ENCODE data around the gene CASZ1.

Gene CASZ1

DNA sequence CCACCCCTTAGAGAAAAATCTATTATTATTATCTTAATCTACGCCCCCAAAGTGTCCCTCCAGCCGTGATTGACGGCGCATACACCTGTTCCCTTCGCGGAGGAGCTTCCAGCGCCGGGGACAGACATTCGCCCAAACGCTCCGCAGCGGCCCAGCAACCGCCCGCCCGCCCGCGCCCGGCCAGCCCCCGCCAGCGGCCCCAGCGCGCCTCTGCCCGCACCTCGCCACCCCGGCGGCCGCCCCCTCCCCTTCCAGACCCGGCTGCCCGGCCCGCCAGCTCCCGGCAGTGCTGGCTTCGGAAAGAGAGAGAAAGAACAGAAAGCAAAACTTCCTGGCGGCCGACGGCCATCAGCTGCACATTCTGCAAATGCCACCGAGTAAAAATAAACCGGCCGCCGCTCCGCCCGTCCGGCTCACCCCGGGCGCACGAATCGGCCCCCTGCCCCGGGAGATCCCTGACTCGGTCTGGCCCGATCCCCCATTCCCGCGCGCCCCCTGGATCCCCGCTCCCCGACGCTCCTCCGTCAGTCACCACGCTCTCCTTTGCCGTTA, 1.6 kb downstream of the CASZ1 start:
- no peak for DNase-seq

DNA sequence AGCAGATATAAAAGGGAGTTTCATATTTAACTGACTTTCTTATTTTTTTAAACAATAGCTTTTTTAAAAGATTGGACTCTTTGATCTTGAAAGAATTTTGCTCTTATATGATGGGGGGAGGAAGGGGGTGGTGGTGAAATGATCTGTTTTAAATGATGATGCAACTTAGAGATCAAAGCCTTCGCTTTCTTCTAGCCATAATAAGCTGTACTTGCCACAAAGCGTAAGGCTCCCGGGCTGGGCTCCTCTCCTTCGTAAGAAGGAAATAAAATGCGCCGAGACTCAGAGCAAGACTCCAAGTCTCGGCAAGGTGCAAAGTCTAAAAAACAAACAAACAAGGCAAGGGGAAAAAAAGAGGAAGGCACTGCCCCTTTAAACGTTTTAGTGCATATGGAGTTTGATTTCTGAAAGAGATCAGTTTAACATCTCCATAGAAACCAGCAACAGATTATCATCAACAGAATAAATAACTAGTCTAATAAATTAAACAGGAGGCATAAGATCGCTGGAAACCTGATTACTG, 3.3 kb downstream of the CASZ1 start:
- DNase-seq = no peak

DNA sequence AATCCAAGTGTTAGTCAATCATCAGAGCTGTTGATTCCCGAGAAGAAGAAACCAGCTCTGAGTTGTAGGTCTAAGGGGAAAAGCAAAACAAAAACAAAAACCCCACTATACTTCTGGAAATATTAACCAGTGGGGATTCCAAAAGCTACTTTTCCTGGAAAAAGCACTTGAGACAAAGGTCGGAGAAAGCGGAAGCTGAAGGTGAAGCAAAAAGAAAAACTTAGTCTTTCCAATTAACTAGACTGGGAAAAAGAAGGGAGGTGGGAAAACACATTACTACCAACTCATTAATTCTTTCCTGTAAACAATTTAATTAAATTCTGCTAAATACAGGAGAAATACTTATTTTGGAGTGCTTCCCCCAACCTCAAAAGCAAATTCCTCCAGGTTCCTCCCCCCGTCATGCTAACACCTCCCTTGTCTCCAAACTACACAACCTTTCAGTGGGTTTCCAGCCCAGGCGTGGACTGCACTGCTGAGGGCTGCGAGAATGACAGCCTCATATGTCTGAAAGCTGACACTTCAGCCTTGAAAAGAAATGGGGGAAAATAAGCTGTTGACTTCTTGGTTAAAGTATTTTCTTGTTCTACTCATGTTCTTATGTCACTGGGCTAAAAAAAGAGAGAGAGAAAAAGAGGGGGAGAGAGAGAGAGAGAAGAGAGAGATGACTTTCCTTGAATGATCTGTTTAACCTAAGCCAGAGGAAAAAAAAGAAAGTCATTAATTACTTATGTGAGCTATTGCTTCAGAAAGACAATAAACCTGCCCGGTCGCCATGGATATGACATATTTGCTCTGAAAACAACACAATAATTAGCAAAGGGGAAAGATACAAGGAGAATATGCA, 5.1 kb downstream of the CASZ1 start:
- no peak for DNase-seq

DNA sequence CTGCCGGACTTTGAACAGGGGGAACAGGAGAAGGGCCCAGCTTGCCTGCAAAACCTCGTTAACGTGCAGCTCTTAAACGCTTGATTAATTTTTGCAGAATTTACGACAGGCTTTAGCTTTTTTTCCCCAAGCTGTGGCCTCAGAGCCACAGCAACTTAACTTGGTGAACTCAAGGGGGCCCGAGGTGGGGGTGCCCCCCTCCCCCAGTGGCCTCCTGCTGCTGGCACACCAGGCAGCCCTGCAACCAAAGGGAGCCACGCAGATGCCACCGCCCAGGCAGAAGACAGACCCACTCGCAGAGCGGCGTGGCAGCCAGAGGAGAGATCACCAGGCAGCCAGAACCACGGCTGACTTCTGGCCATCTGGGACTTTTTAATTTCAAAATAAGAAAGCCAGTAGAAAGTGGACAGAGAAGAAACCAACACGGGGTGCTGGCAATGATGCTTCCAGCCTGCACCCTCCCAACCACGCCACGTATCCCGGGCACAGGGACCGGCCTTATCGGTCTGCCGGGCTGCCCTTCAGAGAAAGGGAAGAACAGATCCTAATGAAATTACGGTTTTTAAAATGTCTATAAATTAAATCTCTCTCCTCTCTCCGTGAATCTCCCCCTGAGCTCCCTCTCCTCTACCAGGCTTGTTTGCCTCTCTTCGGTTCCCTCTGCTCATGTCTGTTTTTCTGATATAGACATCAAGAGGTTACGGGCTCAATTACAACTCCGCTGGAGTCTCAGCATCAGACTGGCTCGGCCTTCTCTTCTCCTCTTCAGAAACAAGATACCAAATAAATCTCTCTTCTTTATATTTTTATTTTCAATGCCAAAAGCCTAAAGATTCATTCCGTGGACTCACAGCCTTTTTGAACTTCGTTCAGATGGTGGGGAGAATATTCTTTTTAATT, 6.4 kb downstream of the CASZ1 start:
- DNase-seq = no peak

DNA sequence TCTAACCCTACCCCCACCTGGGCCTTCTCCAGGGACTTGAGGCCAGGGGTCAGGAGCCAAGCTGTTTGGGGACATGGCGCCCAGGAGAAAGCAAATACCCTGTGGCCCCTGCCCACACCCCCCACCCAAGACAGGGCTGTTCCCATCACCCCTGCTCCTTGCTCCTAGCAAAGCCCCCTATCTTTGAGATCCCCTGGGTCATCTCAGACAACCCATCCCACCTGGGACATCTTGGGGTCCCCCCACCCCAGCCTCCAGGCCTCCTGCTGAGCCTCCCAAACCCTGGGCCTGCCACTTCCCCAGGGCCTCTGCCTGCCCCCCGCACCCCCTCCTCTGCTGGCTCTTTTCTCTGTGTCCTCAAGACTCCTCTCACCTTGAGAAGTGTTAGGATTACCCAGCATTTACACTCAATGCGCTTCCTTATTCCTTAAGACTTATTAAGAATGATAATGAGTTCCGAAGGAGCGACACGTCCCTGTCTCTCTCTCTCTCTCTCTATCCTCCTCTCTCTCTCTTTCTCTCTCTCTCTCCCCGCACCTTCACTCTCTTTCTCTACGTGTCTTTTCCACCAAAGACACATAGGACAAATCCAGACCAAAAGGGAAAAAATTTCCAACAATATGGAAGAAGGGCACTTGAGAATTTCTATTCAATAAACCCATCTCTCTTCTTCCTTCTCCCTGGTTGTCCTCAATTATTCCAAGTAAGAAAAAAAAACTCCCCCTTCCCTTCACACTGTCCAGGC, 7.2 kb downstream of the CASZ1 start:
- no peak for DNase-seq

DNA sequence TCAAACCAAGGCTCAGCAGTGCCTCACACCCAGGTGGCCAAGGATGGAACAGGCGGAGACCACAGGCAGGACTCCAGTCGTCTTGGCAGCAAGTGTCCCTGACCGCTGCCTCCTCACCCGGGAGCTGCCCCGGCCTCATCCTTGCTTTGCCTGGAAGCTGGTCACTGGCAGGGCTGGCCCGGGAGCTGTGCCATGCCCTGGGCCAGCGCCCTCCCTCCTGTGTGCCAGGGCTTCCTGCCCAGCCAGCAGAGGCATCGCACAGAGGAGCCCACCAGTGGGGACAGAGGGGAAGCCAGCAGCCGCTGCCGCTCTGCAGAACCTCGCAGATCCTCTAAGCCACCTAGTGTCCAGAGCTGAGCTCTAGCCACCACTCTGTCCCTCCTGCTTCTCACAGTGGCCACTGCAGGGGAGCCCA, 7.8 kb downstream of the CASZ1 start:
- DNase-seq = no peak

GRCh38 chr1:10787286-10787685, 9.2 kb downstream of the CASZ1 start:
- no peak for DNase-seq

GRCh38 chr1:10785728-10786638, 10.5 kb downstream of the CASZ1 start:
- no peak for DNase-seq

GRCh38 chr1:10784998-10785727, 11.3 kb downstream of the CASZ1 start:
- DNase-seq = no peak

- no peak for DNase-seq
Measured at GRCh38 chr1:10782491-10783244, 13.8 kb downstream of the CASZ1 start.

DNA sequence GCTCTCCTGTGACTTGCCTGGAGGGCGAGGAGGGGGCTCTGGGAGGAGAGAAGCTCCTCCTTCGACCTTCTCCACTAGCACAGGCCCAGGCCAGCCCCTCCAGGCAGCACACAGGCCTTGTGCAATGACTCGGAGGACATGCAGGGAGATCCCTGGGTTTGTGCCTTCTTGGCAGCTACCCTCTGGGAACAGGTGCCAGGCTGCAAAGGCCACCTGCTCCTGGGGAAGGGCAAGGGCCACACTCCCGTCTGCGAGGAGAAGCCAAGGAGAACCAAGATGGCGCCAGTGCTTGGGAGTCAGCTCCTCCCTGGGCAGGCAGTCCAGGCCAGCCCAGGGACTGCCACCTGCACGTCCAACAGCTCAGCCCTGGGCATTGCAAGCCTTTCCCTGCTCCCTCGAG, 15.3 kb downstream of the CASZ1 start:
- DNase-seq = no peak

DNA sequence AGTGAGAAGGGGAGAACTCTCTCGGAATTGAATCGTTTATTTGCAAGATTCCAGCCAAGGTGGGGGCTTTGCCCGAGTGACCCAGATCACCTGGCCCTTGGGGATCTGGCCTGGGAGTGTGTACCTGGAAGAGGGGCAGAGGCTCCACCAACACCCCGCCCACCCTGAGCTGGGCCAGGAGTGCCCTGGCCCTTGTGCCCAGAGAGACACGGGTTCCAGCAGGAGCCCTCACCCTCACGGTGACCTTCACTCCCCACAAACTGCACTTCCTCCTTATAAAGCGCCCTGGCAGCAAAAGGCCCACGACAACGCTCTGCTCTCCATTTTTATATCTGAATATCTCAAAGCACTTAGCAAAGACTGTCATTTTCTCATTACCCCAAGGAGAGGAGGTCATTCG, 16.6 kb downstream of the CASZ1 start:
- no peak for DNase-seq

GRCh38 chr1:10779201-10779600, 17.2 kb downstream of the CASZ1 start:
- no peak for DNase-seq

DNA sequence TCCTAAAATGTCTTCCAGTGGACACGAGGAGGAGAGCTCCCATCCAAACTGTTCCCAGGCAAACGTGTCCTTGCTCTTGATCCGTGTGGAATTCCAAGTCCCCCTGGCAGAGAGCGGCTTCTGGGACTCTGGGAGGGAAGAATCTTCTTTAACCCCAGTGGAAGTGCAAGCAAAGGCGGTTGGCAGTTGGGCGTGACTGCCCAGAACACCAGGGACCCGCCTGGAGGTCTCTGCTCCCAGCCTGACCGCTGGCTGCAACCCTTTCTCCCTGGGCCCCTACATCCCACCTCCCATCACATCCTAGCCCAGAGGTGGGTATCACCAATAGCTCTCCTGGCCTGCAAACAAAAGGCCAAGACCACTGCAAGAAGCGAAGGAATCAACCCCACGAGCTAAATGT, 17.8 kb downstream of the CASZ1 start:
- DNase-seq = no peak

DNA sequence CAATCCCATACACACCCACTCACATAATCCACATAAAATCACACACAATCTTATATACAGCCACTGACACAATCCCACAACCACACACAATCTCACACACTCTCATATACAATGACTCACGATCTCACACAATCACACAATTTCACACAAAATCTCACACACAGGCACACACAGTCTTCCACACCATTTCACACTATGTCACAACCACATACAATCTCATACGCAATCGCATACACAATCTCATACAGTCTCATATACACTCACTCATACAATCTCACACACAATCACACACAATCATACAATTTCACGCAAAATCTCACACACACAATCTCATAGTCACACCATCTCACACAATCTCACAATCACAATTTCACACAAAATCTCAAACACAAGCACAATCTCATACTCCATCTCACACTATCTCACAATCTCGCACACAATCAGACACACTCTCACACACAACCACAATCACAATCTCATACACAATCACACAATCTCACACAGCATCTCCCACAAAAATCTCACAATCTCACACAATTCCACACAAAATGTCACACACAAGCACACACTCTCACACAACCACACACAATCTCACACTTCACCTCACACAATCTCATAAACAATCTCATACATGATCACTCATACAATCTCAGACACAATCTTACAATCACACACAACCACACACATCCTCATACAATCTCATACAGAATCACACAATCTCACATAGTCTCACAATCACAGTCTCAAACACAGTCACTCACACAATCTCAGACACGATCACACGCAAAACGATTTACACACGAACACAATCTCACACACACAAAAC, 18.5 kb downstream of the CASZ1 start:
- DNase-seq = no peak

DNA sequence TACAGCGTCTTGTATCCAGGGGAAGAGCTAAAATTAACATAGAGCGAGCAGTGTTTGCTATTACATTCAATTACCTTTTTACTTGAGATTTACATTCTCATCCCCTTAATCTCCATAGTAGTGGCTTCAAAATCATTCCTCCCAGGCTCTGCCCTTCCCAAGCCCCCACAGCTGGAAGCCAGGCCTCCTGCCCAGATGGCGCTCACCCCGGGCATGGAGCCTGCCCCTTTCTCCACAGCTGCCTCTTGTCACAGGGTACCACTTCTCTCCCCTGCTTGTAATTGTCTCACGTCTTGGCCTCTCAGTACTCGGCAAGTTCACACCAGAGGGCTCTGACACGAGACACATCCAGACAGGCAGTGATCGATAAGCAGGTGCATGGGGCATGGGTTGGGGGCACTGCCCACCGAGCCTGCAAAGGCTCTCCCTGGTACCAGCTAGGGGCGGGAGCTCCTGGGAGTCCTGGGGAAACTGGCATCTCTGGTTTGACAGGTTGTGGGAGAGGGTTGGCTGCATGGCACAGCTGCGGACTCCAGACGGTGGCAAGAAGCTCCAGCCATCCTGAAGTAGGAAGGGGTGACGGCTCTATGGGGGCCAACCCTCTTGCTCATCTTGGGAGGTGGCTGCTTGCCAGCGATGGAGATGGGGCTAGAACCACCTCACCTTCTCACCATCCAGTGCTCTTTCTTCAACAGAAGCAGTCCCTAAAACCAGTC, 20.1 kb downstream of the CASZ1 start:
- no peak for DNase-seq

DNA sequence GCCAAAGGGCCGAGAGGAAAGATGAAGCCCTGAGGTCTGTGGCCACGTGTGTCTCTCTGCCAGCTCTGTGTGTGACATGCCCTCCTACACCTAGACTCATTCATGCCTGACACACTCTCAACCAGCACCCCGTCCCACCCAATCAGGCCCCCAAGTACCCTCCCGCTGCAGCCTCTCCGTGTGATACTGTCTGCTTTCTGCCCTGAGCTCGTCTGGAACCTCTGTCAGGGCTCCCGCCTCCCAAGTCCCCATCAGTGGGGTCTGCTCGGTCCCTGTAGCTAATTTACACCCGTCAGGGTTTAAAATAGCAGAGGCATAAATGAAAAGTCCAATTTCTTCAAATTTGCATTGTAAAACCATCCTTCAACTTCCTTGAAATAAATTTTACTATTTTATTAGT, 20.7 kb downstream of the CASZ1 start:
- no peak for DNase-seq

DNA sequence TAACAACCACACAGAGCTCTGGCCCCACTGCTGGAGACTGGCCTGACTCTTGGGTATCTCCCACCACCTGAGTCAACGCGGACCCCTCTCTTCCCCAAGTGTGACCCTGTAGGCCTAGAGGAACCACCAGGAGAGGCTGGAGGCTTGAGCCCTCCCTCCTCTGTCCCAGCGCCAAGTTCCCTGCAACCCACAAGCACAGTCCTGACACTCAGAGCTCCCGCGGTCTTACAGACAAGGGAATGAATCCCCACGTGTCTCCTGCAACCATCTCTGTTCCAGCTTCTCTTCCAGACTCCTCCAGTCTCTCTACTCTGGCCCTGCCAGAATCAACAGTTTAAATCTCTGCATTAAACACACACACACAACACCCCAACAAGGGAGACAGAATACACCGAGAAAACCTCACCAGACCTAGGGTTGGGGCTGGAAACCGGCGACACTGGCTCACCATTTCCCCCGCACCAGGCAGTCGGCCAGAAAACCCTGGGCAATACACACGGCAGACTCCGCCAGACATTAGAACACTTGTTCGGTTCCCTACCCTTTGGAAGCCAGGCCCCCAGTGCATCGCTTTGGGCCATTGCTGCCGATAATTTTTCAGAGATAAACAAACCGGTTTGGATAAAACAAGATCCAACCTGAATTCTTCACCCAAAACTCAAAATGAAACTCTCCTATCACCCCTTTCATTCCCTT, 21.7 kb downstream of the CASZ1 start:
- DNase-seq = no peak
